Activated CD4-positive, alpha-beta memory T cell treated with anti-CD3 and anti-CD28 coated beads, Interleukin-2, amount 10 ng/mL, durations not matched to agents 7 days and 5 days (primary cell): ENCODE measurements around the gene GALNT2. TPM values are rescaled to one million over a fixed set of nuclear protein-coding genes. Genes with fewer than 3 reads are reported as not detected.

Source experiments
- CTCF ChIA-PET: fragments of 350-600 bp; sonication (Branson Sonifier 250); formaldehyde crosslinking; loops from one replicate; lab custom pipeline; 2021; ENCODE audit warnings: antibody characterized with exemption, inconsistent platforms; lab: Charles Lee
- POLR2A ChIA-PET: fragments of 350-600 bp; sonication (Branson Sonifier 250); formaldehyde crosslinking; loops from one replicate; lab custom pipeline; 2021; ENCODE audit warnings: antibody characterized with exemption; lab: Charles Lee
- DNase-seq: peaks from one replicate; pipeline ENCODE4 v3.0.0-alpha.2; 2020
- H3K27ac Mint-ChIP-seq: one replicate; pipeline ENCODE4 v1.8.0; 2021; ENCODE audit warnings: mild to moderate bottlenecking, mixed read lengths
- H3K27me3 Mint-ChIP-seq: one replicate; pipeline ENCODE4 v1.8.0; 2021; ENCODE audit warnings: mixed read lengths
- H3K36me3 Mint-ChIP-seq: one replicate; pipeline ENCODE4 v1.8.0; 2021; ENCODE audit warnings: low read depth, mixed read lengths
- H3K4me1 Mint-ChIP-seq: one replicate; pipeline ENCODE4 v1.8.0; 2021; ENCODE audit warnings: mixed read lengths
- H3K4me3 Mint-ChIP-seq: one replicate; pipeline ENCODE4 v1.8.0; 2021; ENCODE audit warnings: mild to moderate bottlenecking, mixed read lengths
- H3K9me3 Mint-ChIP-seq: one replicate; pipeline ENCODE4 v1.8.0; 2021; ENCODE audit warnings: mixed read lengths
- total RNA-seq, 2 experiments: library from RNA; stranded (reverse); gene quantifications; one replicate each; pipeline ENCODE4 v1.2.3, GENCODE V29; 2021

Gene GALNT2
- total RNA-seq, 2 experiments from 2014 or later, result 18.7 to 19.1 TPM

GRCh38 chr1:230156536-230156935, 89.5 kb downstream of the GALNT2 start:
- no peak overlapping the region for H3K27ac Mint-ChIP-seq
- no peak overlapping the region for H3K4me3 Mint-ChIP-seq
- no peak for DNase-seq
- POLR2A ChIA-PET, result no interaction called here
- CTCF ChIA-PET, result no interaction called here
- no peaks in the 10 kb centered on the region for H3K9me3 Mint-ChIP-seq
- no peaks in the 10 kb centered on the region for H3K36me3 Mint-ChIP-seq
- H3K27me3 Mint-ChIP-seq, result no peaks in the 10 kb centered on the region
- H3K4me1 Mint-ChIP-seq, result peaks cover 3% of the 10 kb centered on the region

- Mint-ChIP-seq H3K4me3 (no peak overlapping the region), H3K9me3 (no peaks in the 10 kb centered on the region), H3K27ac (no peak overlapping the region), H3K27me3 (no peaks in the 10 kb centered on the region), H3K36me3 (no peaks in the 10 kb centered on the region), H3K4me1 (peaks cover 3% of the 10 kb centered on the region)
- POLR2A ChIA-PET, result no interaction called here
- CTCF ChIA-PET, result no interaction called here
- DNase-seq, result no peak
Measured at GRCh38 chr1:230157420-230158390, 90.7 kb downstream of the GALNT2 start.

- no peak overlapping the region for H3K4me3 Mint-ChIP-seq
- no peaks in the 10 kb centered on the region for H3K27me3 Mint-ChIP-seq
- DNase-seq, result no peak
- H3K36me3 Mint-ChIP-seq, result no peaks in the 10 kb centered on the region
- ChIA-PET CTCF (no interaction called here), POLR2A (no interaction called here)
- H3K4me1 Mint-ChIP-seq, result peaks cover 3% of the 10 kb centered on the region
- H3K27ac Mint-ChIP-seq, result no peak overlapping the region
- H3K9me3 Mint-ChIP-seq, result no peaks in the 10 kb centered on the region
Measured at GRCh38 chr1:230158415-230159291, 91.6 kb downstream of the GALNT2 start.

- no peaks in the 10 kb centered on the region for H3K36me3 Mint-ChIP-seq
- no peaks in the 10 kb centered on the region for H3K27me3 Mint-ChIP-seq
- DNase-seq, result no peak
- H3K4me3 Mint-ChIP-seq, result no peak overlapping the region
- POLR2A ChIA-PET, result no interaction called here
- H3K9me3 Mint-ChIP-seq, result no peaks in the 10 kb centered on the region
- H3K27ac Mint-ChIP-seq, result no peak overlapping the region
- CTCF ChIA-PET, result no interaction called here
- peaks cover 3% of the 10 kb centered on the region for H3K4me1 Mint-ChIP-seq
Measured at GRCh38 chr1:230159580-230159979, 92.5 kb downstream of the GALNT2 start.

GRCh38 chr1:230160957-230161771, 94.1 kb downstream of the GALNT2 start:
- H3K9me3 Mint-ChIP-seq, result no peaks in the 10 kb centered on the region
- H3K27ac Mint-ChIP-seq, result no peak overlapping the region
- no peaks in the 10 kb centered on the region for H3K36me3 Mint-ChIP-seq
- DNase-seq, result no peak
- CTCF ChIA-PET, result no interaction called here
- no peak overlapping the region for H3K4me3 Mint-ChIP-seq
- POLR2A ChIA-PET, result no interaction called here
- no peaks in the 10 kb centered on the region for H3K27me3 Mint-ChIP-seq
- no peaks in the 10 kb centered on the region for H3K4me1 Mint-ChIP-seq

GRCh38 chr1:230163205-230163604, 96.2 kb downstream of the GALNT2 start:
- POLR2A ChIA-PET, result no interaction called here
- Mint-ChIP-seq H3K36me3 (no peaks in the 10 kb centered on the region), H3K27ac (no peak overlapping the region), H3K27me3 (no peaks in the 10 kb centered on the region), H3K9me3 (no peaks in the 10 kb centered on the region), H3K4me3 (no peak overlapping the region), H3K4me1 (peaks cover 4% of the 10 kb centered on the region)
- no peak for DNase-seq
- CTCF ChIA-PET, result interaction anchor here (0.8 to 1.2 kb wide), 3 partner anchors 9 to 53 kb away, joined by 3 read pairs; no protein-coding TSS in a partner anchor

- no peaks in the 10 kb centered on the region for H3K27me3 Mint-ChIP-seq
- CTCF ChIA-PET, result interaction anchor here (0.8 to 1.2 kb wide), 3 partner anchors 8 to 54 kb away, joined by 3 read pairs; no protein-coding TSS in a partner anchor
- POLR2A ChIA-PET, result no interaction called here
- H3K36me3 Mint-ChIP-seq, result no peaks in the 10 kb centered on the region
- H3K4me1 Mint-ChIP-seq, result peaks cover 4% of the 10 kb centered on the region
- H3K4me3 Mint-ChIP-seq, result no peak overlapping the region
- DNase-seq, result no peak
- H3K9me3 Mint-ChIP-seq, result no peaks in the 10 kb centered on the region
- H3K27ac Mint-ChIP-seq, result no peak overlapping the region
Measured at GRCh38 chr1:230163719-230164118, 96.7 kb downstream of the GALNT2 start.

- no peak overlapping the region for H3K27ac Mint-ChIP-seq
- CTCF ChIA-PET, result interaction anchor here (1.2 kb wide), 2 partner anchors 12 to 62 kb away, joined by 4 read pairs; no protein-coding TSS in a partner anchor
Measured at GRCh38 chr1:230165536-230165935, 98.5 kb downstream of the GALNT2 start.

GRCh38 chr1:230166366-230167132, 99.5 kb downstream of the GALNT2 start:
- ChIA-PET POLR2A (interaction anchor here (0.7 kb wide), 1 partner anchor 18 kb away, joined by 5 read pairs; no protein-coding TSS in a partner anchor), CTCF (interaction anchor here (0.6 to 1.5 kb wide), 10 partner anchors 12 to 507 kb away, joined by 3 to 6 read pairs (median 4); no protein-coding TSS in a partner anchor)
- no peaks in the 10 kb centered on the region for H3K27me3 Mint-ChIP-seq
- DNase-seq, result no peak
- no peak overlapping the region for H3K4me3 Mint-ChIP-seq
- peaks cover 22% of the 10 kb centered on the region for H3K4me1 Mint-ChIP-seq
- H3K9me3 Mint-ChIP-seq, result no peaks in the 10 kb centered on the region
- H3K36me3 Mint-ChIP-seq, result no peaks in the 10 kb centered on the region
- no peak overlapping the region for H3K27ac Mint-ChIP-seq

More at GRCh38 chr1:230165536-230165935, 98.5 kb downstream of the GALNT2 start:
- Mint-ChIP-seq H3K4me3 (no peak overlapping the region), H3K9me3 (no peaks in the 10 kb centered on the region), H3K4me1 (peaks cover 21% of the 10 kb centered on the region), H3K27me3 (no peaks in the 10 kb centered on the region), H3K36me3 (no peaks in the 10 kb centered on the region)
- DNase-seq, result no peak
- POLR2A ChIA-PET, result no interaction called here

GRCh38 chr1:230167419-230167852, 100.4 kb downstream of the GALNT2 start:
- Mint-ChIP-seq H3K27ac (no peak overlapping the region), H3K36me3 (no peaks in the 10 kb centered on the region), H3K27me3 (no peaks in the 10 kb centered on the region), H3K9me3 (no peaks in the 10 kb centered on the region), H3K4me3 (no peak overlapping the region), H3K4me1 (peaks cover 22% of the 10 kb centered on the region)
- CTCF ChIA-PET, result interaction anchor here (0.6 to 1.5 kb wide), 10 partner anchors 11 to 539 kb away, joined by 3 to 6 read pairs (median 4); no protein-coding TSS in a partner anchor
- POLR2A ChIA-PET, result no interaction called here
- peak; percentile 47 for DNase-seq

- DNase-seq, result no peak
- Mint-ChIP-seq H3K27me3 (no peaks in the 10 kb centered on the region), H3K27ac (no peak overlapping the region), H3K9me3 (no peaks in the 10 kb centered on the region), H3K4me3 (peak overlapping the region; percentile 1), H3K4me1 (peaks cover 22% of the 10 kb centered on the region), H3K36me3 (no peaks in the 10 kb centered on the region)
- ChIA-PET POLR2A (no interaction called here), CTCF (no interaction called here)
Measured at GRCh38 chr1:230169454-230170152, 102.6 kb downstream of the GALNT2 start.
